ENCODE measurements around the gene NOX4.
"Not testable (repeated sequence)": the region's sequence is repeated elsewhere in the genome, so short reads cannot be mapped to it uniquely, and the experiment has no call there.

DNA sequence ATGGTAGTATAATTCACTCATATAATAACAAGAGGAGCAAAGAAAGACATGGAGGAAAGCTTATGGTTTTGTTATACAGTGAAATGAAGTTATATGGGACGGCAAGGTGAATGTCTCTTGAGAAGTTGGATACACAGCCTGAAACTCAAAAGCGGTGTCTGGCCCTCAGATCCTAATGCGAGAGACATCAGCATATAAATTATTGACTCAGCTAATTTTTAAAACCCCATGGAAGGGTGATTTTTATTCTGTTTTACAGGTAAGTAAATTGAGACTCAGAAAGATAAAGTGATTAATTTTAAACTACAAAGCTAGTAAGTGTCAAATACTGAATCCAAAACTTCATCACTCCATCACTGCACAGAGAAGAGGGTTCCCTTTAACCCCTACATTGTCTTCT lies 203.2 kb downstream of the NOX4 start:
- TF ChIP-seq EZH2 (optimal IDR thresholded peaks at IDR 0.05; ENCODE audit: low read depth, low read length); EZH2phosphoT487 (IDR thresholded peaks at IDR 0.05; ENCODE audit: low read length): not testable (repeated sequence)
- TF ChIP-seq, protein P1, sequence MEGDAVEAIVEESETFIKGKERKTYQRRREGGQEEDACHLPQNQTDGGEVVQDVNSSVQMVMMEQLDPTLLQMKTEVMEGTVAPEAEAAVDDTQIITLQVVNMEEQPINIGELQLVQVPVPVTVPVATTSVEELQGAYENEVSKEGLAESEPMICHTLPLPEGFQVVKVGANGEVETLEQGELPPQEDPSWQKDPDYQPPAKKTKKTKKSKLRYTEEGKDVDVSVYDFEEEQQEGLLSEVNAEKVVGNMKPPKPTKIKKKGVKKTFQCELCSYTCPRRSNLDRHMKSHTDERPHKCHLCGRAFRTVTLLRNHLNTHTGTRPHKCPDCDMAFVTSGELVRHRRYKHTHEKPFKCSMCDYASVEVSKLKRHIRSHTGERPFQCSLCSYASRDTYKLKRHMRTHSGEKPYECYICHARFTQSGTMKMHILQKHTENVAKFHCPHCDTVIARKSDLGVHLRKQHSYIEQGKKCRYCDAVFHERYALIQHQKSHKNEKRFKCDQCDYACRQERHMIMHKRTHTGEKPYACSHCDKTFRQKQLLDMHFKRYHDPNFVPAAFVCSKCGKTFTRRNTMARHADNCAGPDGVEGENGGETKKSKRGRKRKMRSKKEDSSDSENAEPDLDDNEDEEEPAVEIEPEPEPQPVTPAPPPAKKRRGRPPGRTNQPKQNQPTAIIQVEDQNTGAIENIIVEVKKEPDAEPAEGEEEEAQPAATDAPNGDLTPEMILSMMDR (IDR thresholded peaks at IDR 0.05; ENCODE audit: low read length), result not testable (repeated sequence)

Data from MM.1S (cell line).